SK-N-SH (cell line): Measurements from ENCODE around the gene TMEM30A. TPM values are rescaled to one million over a fixed set of nuclear protein-coding genes. Genes with fewer than 3 reads are reported as not detected.

ENCODE experiments used
- CTCF ChIA-PET: fragments of 300-600, 350-600 bp; formaldehyde crosslinking; extraction: SDS; loops from one replicate; lab custom pipeline; 2021; lab: Yijun Ruan, JAX
- POLR2A ChIA-PET: fragments of 350-600 bp; sonication (Branson Sonifier 250); formaldehyde crosslinking; extraction: SDS; loops from one replicate; lab custom pipeline; 2020; ENCODE audit warnings: antibody characterized with exemption, inconsistent platforms; lab: Yijun Ruan, JAX
- DNase-seq: peaks from one replicate; pipeline ENCODE4 v3.0.0; 2012
- H2AFZ ChIP-seq: fragments of 200-600 bp; sonication (generic); 2 replicates; pipeline ENCODE4 v1.8.1; 2016; ENCODE audit warnings: antibody characterized with exemption, mild to moderate bottlenecking, low read depth
- H3F3A ChIP-seq: fragments of 200-600 bp; sonication (generic); replicated peaks from 2 replicates; pipeline ENCODE3; 2016; ENCODE audit warnings: antibody characterized with exemption, mild to moderate bottlenecking; ENCODE audit not compliant: insufficient read depth
- H3K27ac ChIP-seq, 2 experiments: fragments of 200-500 bp in 1 of 2; fragments of 200-600 bp in 1 of 2; sonication (Bioruptor generic) in 1 of 2; sonication (generic), shearing (Covaris generic) in 1 of 2; 2 replicates each; pipeline versions ENCODE4 v1.5.1 to v1.6.1; 2014 to 2016; ENCODE audit warnings: low read depth in 2 of 2, inconsistent platforms in 1 of 2, low read length in 1 of 2, mild to moderate bottlenecking in 1 of 2, mixed read lengths in 1 of 2
- H3K27me3 ChIP-seq: fragments of 200-600 bp; sonication (generic), shearing (Covaris generic); 2 replicates; pipeline ENCODE4 v1.6.1; 2016; ENCODE audit warnings: mixed run types; ENCODE audit not compliant: insufficient read depth
- H3K36me3 ChIP-seq, 2 experiments: fragments of 200-500 bp in 1 of 2; fragments of 200-600 bp in 1 of 2; sonication (Bioruptor generic) in 1 of 2; sonication (generic) in 1 of 2; replicated peaks in 1 of 2; 2 replicates each; pipeline versions ENCODE3 to v1.5.1; 2014 to 2016; ENCODE audit warnings: low read length in 1 of 2, mild to moderate bottlenecking in 1 of 2; ENCODE audit not compliant: insufficient read depth in 2 of 2, control insufficient read depth in 1 of 2
- H3K4me1 ChIP-seq, 2 experiments: fragments of 200-500 bp in 1 of 2; fragments of 200-600 bp in 1 of 2; sonication (Bioruptor generic) in 1 of 2; sonication (generic), shearing (Covaris generic) in 1 of 2; 2 replicates each; pipeline versions ENCODE4 v1.5.1 to v1.6.1; 2014 to 2016; ENCODE audit warnings: low read depth in 1 of 2, low read length in 1 of 2, mixed run types in 1 of 2; ENCODE audit not compliant: insufficient read depth in 2 of 2, control insufficient read depth in 1 of 2
- H3K4me2 ChIP-seq: fragments of 200-600 bp; sonication (generic), shearing (Covaris generic); 2 replicates; pipeline ENCODE4 v1.6.1; 2017; ENCODE audit warnings: mixed run types
- H3K4me3 ChIP-seq, 2 experiments: fragments of 200-500 bp in 1 of 2; fragments of 200-600 bp in 1 of 2; sonication (Bioruptor generic) in 1 of 2; sonication (generic), shearing (Covaris generic) in 1 of 2; 2 replicates each; pipeline versions ENCODE4 v1.5.1 to v1.8.1; 2014 to 2016; ENCODE audit warnings: low read depth in 2 of 2, inconsistent platforms in 1 of 2, low read length in 1 of 2, mild to moderate bottlenecking in 1 of 2, mixed read lengths in 1 of 2, moderate library complexity in 1 of 2
- H3K79me2 ChIP-seq: fragments of 200-600 bp; sonication (generic); 2 replicates; pipeline ENCODE4 v1.8.1; 2017; ENCODE audit warnings: mild to moderate bottlenecking; ENCODE audit not compliant: insufficient read depth
- H3K9ac ChIP-seq: fragments of 200-600 bp; sonication (generic); 2 replicates; pipeline ENCODE4 v1.6.1; 2017; ENCODE audit warnings: mixed run types
- H3K9me2 ChIP-seq: fragments of 200-600 bp; sonication (generic); 2 replicates; pipeline ENCODE4 v1.6.1; 2017; ENCODE audit warnings: mixed run types
- H3K9me3 ChIP-seq: fragments of 200-600 bp; sonication (generic); 2 replicates; pipeline ENCODE4 v1.6.1; 2017; ENCODE audit warnings: mixed run types, mild to moderate bottlenecking, moderate library complexity
- H4K20me1 ChIP-seq: fragments of 200-600 bp; sonication (generic); 2 replicates; pipeline ENCODE4 v1.6.1; 2017; ENCODE audit warnings: mild to moderate bottlenecking, mixed run types; ENCODE audit not compliant: insufficient read depth
- CHD2 ChIP-seq: fragments of 150-350 bp; IDR thresholded peaks from 2 replicates; pipeline ENCODE4 v1.6.1; 2018; ENCODE audit warnings: low read length; ENCODE audit not compliant: partially characterized antibody
- CTCF ChIP-seq: fragments of 200-600 bp; sonication (generic); IDR thresholded peaks from 2 replicates; pipeline ENCODE4 v1.6.1; 2017; ENCODE audit warnings: antibody characterized with exemption, mild to moderate bottlenecking, moderate library complexity
- EP300 ChIP-seq, 2 experiments: IDR thresholded peaks; 2 replicates each; pipeline versions ENCODE4 v1.4.0 to v1.6.1; 2012; ENCODE audit warnings: borderline replicate concordance in 1 of 2, low read depth in 1 of 2, low read length in 1 of 2
- EZH2phosphoT487 ChIP-seq: fragments of 200-600 bp; sonication (generic); IDR thresholded peaks from 2 replicates; pipeline ENCODE4 v1.6.1; 2017; ENCODE audit warnings: low read depth, mixed run types, mild to moderate bottlenecking, antibody characterized with exemption, moderate library complexity, borderline replicate concordance
- FOXJ3 ChIP-seq: sonication (generic); formaldehyde crosslinking; IDR thresholded peaks from 2 replicates; pipeline ENCODE4 v1.5.1; 2020; ENCODE audit warnings: mild to moderate bottlenecking, missing genetic modification reagents
- GABPA ChIP-seq: IDR thresholded peaks from 2 replicates; pipeline ENCODE4 v1.4.0; 2012; ENCODE audit warnings: low read depth, mild to moderate bottlenecking
- GATA2 ChIP-seq: sonication (generic); formaldehyde crosslinking; IDR thresholded peaks from 2 replicates; pipeline ENCODE4 v1.5.0; 2020; ENCODE audit warnings: mild to moderate bottlenecking, missing genetic modification reagents
- MEF2A ChIP-seq: IDR thresholded peaks from 2 replicates; pipeline ENCODE4 v1.4.0; 2012; ENCODE audit warnings: low read depth, borderline replicate concordance
- NRF1 ChIP-seq: IDR thresholded peaks from 2 replicates; pipeline ENCODE4 v1.6.1; 2012; ENCODE audit warnings: low read depth, mild to moderate bottlenecking, low read length
- RAD21 ChIP-seq: IDR thresholded peaks from 2 replicates; pipeline ENCODE4 v1.6.1; 2012; ENCODE audit warnings: mild to moderate bottlenecking, low read length
- RCOR1 ChIP-seq: fragments of 150-350 bp; IDR thresholded peaks from 2 replicates; pipeline ENCODE4 v1.6.1; 2017; ENCODE audit warnings: antibody characterized with exemption, low read length
- SIN3A ChIP-seq: IDR thresholded peaks from 2 replicates; pipeline ENCODE4 v1.6.1; 2012; ENCODE audit warnings: low read depth, mild to moderate bottlenecking, low read length, moderate library complexity, borderline replicate concordance
- TCF12 ChIP-seq: IDR thresholded peaks from 2 replicates; pipeline ENCODE4 v1.4.0; 2012
- TEAD4 ChIP-seq: IDR thresholded peaks from 2 replicates; pipeline ENCODE4 v1.4.0; 2012; ENCODE audit warnings: mild to moderate bottlenecking, borderline replicate concordance; ENCODE audit not compliant: insufficient read depth
- ZBTB33 ChIP-seq: IDR thresholded peaks from 2 replicates; pipeline ENCODE4 v1.4.0; 2012; ENCODE audit warnings: low read depth, borderline replicate concordance
- WGBS: methylation state at CpG from one replicate; pipeline ENCODE4 v1.1.6; 2017; ENCODE audit warnings: low lambda C conversion rate; 5-methylcytosine and 5-hydroxymethylcytosine counted together
- polyA plus RNA-seq, 3 experiments: library from polyadenylated mRNA; depleted of rRNA; stranded (reverse); fragments of >200 nt; gene quantifications; 2 replicates each; pipeline ENCODE4 v1.2.3, GENCODE V29; 2012

TMEM30A gene
- polyA plus RNA-seq, 1 of the 3 experiments (the other 2 are of a cell fraction) = 22.8 TPM

- DNase-seq = peak; percentile 30
- no peak overlapping the region for H3K9ac ChIP-seq
- no peaks in the 10 kb centered on the region for H3K9me2 ChIP-seq
- peak overlapping the region; percentile 82; the same call in 1 of the 2 replicates for H3K4me2 ChIP-seq
- H3F3A ChIP-seq = peaks cover 25% of the 10 kb centered on the region
- peak overlapping the region in 1 of 2 experiments; percentile 58; a peak in 3 of 4 replicates for H3K27ac ChIP-seq
- H3K4me1 ChIP-seq = peaks cover 27 to 38% of the 10 kb centered on the region in 2 experiments
- no peaks in the 10 kb centered on the region for H3K9me3 ChIP-seq
- H2AFZ ChIP-seq = no peak overlapping the region
- peaks cover 94% of the 10 kb centered on the region for H3K79me2 ChIP-seq
- ChIA-PET CTCF (interaction anchor here (0.8 to 5.9 kb wide), 4 partner anchors 10 to 71 kb away, joined by 3 to 51 read pairs (median 3); no protein-coding TSS in a partner anchor), POLR2A (no interaction called here)
- H3K36me3 ChIP-seq = peaks cover 0 to 8% of the 10 kb centered on the region in 2 experiments
- TF ChIP-seq RAD21 = no peak
- TF ChIP-seq EZH2phosphoT487 = no peak
- TF ChIP-seq GABPA = no peak
- no peak for TF ChIP-seq ZBTB33
- no peak for TF ChIP-seq SIN3A
- no peak for TF ChIP-seq MEF2A
- no peak for TF ChIP-seq CTCF
- no peak for TF ChIP-seq TEAD4
- TF ChIP-seq TCF12 = no peak
- TF ChIP-seq RCOR1 = 0 out of 2 replicates have a peak, but pooled peaks have one; percentile 28
- peak; percentile 76 for TF ChIP-seq GATA2 (CRISPR knock-in tag)
- TF ChIP-seq CHD2 = peak; percentile 17
- TF ChIP-seq EP300 (IDR thresholded peaks at IDR 0.05; ENCODE audit: borderline replicate concordance in 1 of 2, low read depth in 1 of 2, low read length in 1 of 2) = peak in 1 of 2 experiments; percentile 31; a peak in 1 of 4 replicates
- no peak for TF ChIP-seq NRF1
- TF ChIP-seq FOXJ3 = no peak
- WGBS = 55% methylated on average over 2 of the region's 2 CpGs
- peaks cover 53% of the 10 kb centered on the region for H4K20me1 ChIP-seq
- H3K27me3 ChIP-seq = no peaks in the 10 kb centered on the region
- H3K4me3 ChIP-seq = no peak overlapping the region
Measured at GRCh38 chr6:75279418-75279817, 5.2 kb downstream of the TMEM30A start.
